HG02943 (cell line): Measurements from ENCODE around the gene OR9A2.
"Not testable (repeated sequence)": the region's sequence is repeated elsewhere in the genome, so short reads cannot be mapped to it uniquely, and the experiment has no call there.

Experiments
- ATAC-seq: cut with Tn5 transposase; IDR thresholded peaks from one replicate; pipeline ENCODE4 v1.9.1; 2021; ENCODE audit warnings: mild to moderate bottlenecking, low read depth, moderate library complexity; ENCODE audit not compliant: unreplicated experiment

OR9A2 gene

GRCh38 chr7:142978402-142978801 lies 48.5 kb downstream of the OR9A2 start:
- ATAC-seq, result not testable (repeated sequence)
